SU-DHL-6 (cell line): ENCODE measurements around the gene UQCR11.

Source experiments
- H2AFZ ChIP-seq: fragments of 200-600 bp; sonication (generic); 2 replicates; pipeline ENCODE4 v1.6.1; 2014; ENCODE audit warnings: low read depth, mild to moderate bottlenecking, moderate library complexity, mixed read lengths, antibody characterized with exemption, low read length; ENCODE audit not compliant: severe bottlenecking
- H3F3A ChIP-seq: fragments of 200-600 bp; shearing (Covaris generic); 2 replicates; pipeline ENCODE4 v1.6.0; 2016; ENCODE audit warnings: antibody characterized with exemption, mild to moderate bottlenecking; ENCODE audit not compliant: insufficient read depth
- H3K27ac ChIP-seq: fragments of 200-600 bp; sonication (generic); 2 replicates; pipeline ENCODE4 v1.5.1; 2016; ENCODE audit warnings: low read depth, mild to moderate bottlenecking, low read length, moderate library complexity, mixed read lengths
- H3K27me3 ChIP-seq: fragments of 200-600 bp; sonication (generic), shearing (Covaris generic); 2 replicates; pipeline ENCODE4 v1.6.0; 2014; ENCODE audit warnings: mild to moderate bottlenecking, low read length
- H3K36me3 ChIP-seq: fragments of 200-600 bp; sonication (generic); 2 replicates; pipeline ENCODE4 v1.6.1; 2014; ENCODE audit warnings: mild to moderate bottlenecking, low read length, mixed read lengths
- H3K4me2 ChIP-seq: fragments of 300-600, 200-600 bp; shearing (Covaris generic), sonication (generic); 2 replicates; pipeline ENCODE4 v1.6.0; 2014; ENCODE audit warnings: low read length, low read depth, mild to moderate bottlenecking; ENCODE audit not compliant: poor library complexity, severe bottlenecking
- H3K4me3 ChIP-seq: fragments of 200-600 bp; sonication (generic); 2 replicates; pipeline ENCODE4 v1.5.1; 2014; ENCODE audit warnings: antibody characterized with exemption, low read length, mild to moderate bottlenecking, mixed read lengths; ENCODE audit not compliant: insufficient read depth, poor library complexity, severe bottlenecking
- H3K79me2 ChIP-seq: fragments of 200-600 bp; sonication (generic); 2 replicates; pipeline ENCODE4 v1.6.1; 2014; ENCODE audit warnings: mild to moderate bottlenecking, low read length, moderate library complexity; ENCODE audit not compliant: insufficient read depth
- H3K9ac ChIP-seq: fragments of 200-600 bp; sonication (generic); 2 replicates; pipeline ENCODE4 v1.7.0; 2014; ENCODE audit warnings: mild to moderate bottlenecking, low read length
- H3K9me2 ChIP-seq: fragments of 200-600 bp; sonication (generic); replicated peaks from 2 replicates; pipeline ENCODE4 v1.6.1; 2014; ENCODE audit warnings: low read length; ENCODE audit not compliant: insufficient read depth
- H3K9me3 ChIP-seq: fragments of 200-600 bp; sonication (generic); 2 replicates; pipeline ENCODE4 v1.6.1; 2014; ENCODE audit warnings: low read length, mixed read lengths; ENCODE audit not compliant: insufficient read depth
- H4K20me1 ChIP-seq: fragments of 200-600 bp; sonication (generic); 2 replicates; pipeline ENCODE4 v1.6.1; 2014; ENCODE audit warnings: low read depth, mild to moderate bottlenecking, antibody characterized with exemption, low read length, moderate library complexity, mixed read lengths
- EZH2phosphoT487 ChIP-seq: fragments of 200-600 bp; sonication (generic), shearing (Covaris generic); conservative IDR thresholded peaks from 2 replicates; pipeline ENCODE4 v1.6.1; 2018; ENCODE audit warnings: mild to moderate bottlenecking, antibody characterized with exemption, low read length, moderate library complexity, mixed read lengths
- TF ChIP-seq, protein P1 (sequence below): fragments of 200-600 bp; sonication (generic); IDR thresholded peaks from one replicate; pipeline ENCODE4 v1.5.1; 2017; ENCODE audit warnings: antibody characterized with exemption, mild to moderate bottlenecking, low read length, moderate library complexity; ENCODE audit not compliant: insufficient read depth, poor library complexity, severe bottlenecking

The UQCR11 gene

DNA sequence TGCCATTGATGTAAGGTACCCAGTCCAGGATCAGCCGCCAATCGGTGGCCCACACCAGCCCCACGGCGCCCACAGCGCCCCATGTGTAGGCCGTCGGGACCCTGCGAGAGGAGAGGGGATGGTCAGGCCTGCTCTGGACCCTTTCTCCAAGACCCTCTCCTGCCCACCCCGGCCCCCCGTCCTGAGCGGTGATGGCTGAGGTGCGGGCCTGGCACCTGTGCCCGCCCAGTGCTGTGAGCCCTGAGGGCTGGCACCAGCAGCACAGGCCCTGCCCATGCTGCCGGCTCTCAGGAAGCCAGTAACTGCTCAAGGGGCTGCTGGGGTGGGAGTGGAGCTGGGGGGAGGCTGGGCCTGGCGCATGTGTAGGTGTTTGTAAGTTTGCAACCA is 5.8 kb downstream of the UQCR11 start:
- Histone ChIP-seq H3K9me2 (no peaks in the 10 kb centered on the region), H3K27ac (no peak overlapping the region), H3K4me2 (no peak overlapping the region), H3K9ac (no peak overlapping the region), H4K20me1 (no peaks in the 10 kb centered on the region; the same call in 1 of the 2 replicates), H2AFZ (no peak overlapping the region), H3K9me3 (no peaks in the 10 kb centered on the region), H3K36me3 (no peaks in the 10 kb centered on the region), H3F3A (peaks cover 11% of the 10 kb centered on the region), H3K27me3 (no peaks in the 10 kb centered on the region), H3K4me3 (no peak overlapping the region), H3K79me2 (peaks cover 48% of the 10 kb centered on the region)
- TF ChIP-seq EZH2phosphoT487: no peak
- TF ChIP-seq, protein P1, sequence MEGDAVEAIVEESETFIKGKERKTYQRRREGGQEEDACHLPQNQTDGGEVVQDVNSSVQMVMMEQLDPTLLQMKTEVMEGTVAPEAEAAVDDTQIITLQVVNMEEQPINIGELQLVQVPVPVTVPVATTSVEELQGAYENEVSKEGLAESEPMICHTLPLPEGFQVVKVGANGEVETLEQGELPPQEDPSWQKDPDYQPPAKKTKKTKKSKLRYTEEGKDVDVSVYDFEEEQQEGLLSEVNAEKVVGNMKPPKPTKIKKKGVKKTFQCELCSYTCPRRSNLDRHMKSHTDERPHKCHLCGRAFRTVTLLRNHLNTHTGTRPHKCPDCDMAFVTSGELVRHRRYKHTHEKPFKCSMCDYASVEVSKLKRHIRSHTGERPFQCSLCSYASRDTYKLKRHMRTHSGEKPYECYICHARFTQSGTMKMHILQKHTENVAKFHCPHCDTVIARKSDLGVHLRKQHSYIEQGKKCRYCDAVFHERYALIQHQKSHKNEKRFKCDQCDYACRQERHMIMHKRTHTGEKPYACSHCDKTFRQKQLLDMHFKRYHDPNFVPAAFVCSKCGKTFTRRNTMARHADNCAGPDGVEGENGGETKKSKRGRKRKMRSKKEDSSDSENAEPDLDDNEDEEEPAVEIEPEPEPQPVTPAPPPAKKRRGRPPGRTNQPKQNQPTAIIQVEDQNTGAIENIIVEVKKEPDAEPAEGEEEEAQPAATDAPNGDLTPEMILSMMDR: no peak

- H4K20me1 ChIP-seq: no peaks in the 10 kb centered on the region; the same call in 1 of the 2 replicates
- H3K9ac ChIP-seq: no peak overlapping the region
- no peaks in the 10 kb centered on the region for H3K9me3 ChIP-seq
- H3K27ac ChIP-seq: no peak overlapping the region
- H3K9me2 ChIP-seq: no peaks in the 10 kb centered on the region
- H2AFZ ChIP-seq: no peak overlapping the region
- peaks cover 11% of the 10 kb centered on the region for H3F3A ChIP-seq
- no peaks in the 10 kb centered on the region for H3K36me3 ChIP-seq
- TF ChIP-seq, protein P1: no peak
- no peak for TF ChIP-seq EZH2phosphoT487
- no peaks in the 10 kb centered on the region for H3K27me3 ChIP-seq
- no peak overlapping the region for H3K4me3 ChIP-seq
- peaks cover 42% of the 10 kb centered on the region for H3K79me2 ChIP-seq
- no peak overlapping the region for H3K4me2 ChIP-seq
Measured at GRCh38 chr19:1598777-1599459, 6.3 kb downstream of the UQCR11 start.

- no peak for TF ChIP-seq EZH2phosphoT487
- TF ChIP-seq, protein P1: no peak
- H3K27ac ChIP-seq: peak overlapping the region; percentile 61; the same call in 1 of the 2 replicates
- peak overlapping the region; percentile 62 for H3K4me3 ChIP-seq
- H3K9me2 ChIP-seq: no peaks in the 10 kb centered on the region
- peak overlapping the region; percentile 86 for H3K4me2 ChIP-seq
- H4K20me1 ChIP-seq: peaks cover 7% of the 10 kb centered on the region; the same call in 1 of the 2 replicates
- peak overlapping the region; percentile 75 for H2AFZ ChIP-seq
- peak overlapping the region; percentile 74 for H3K9ac ChIP-seq
- peaks cover 30% of the 10 kb centered on the region for H3F3A ChIP-seq
- peaks cover 36% of the 10 kb centered on the region for H3K79me2 ChIP-seq
- no peaks in the 10 kb centered on the region for H3K9me3 ChIP-seq
- H3K36me3 ChIP-seq: peaks cover 4% of the 10 kb centered on the region; the same call in 1 of the 2 replicates
- no peaks in the 10 kb centered on the region for H3K27me3 ChIP-seq
Measured at GRCh38 chr19:1593501-1593772, 11.8 kb downstream of the UQCR11 start.
